Endodermal cell (in vitro differentiated cells): ENCODE data around the gene ACVR1C. TPM values are rescaled to one million over a fixed set of nuclear protein-coding genes. Genes with fewer than 3 reads are reported as not detected.

ENCODE experiments used
- DNase-seq: peaks from one replicate; pipeline ENCODE4 v3.0.0-alpha.2; 2017
- H3K27ac ChIP-seq: 2 replicates; pipeline ENCODE4 v1.5.1; 2013; ENCODE audit warnings: mild to moderate bottlenecking, low read depth, low read length, moderate library complexity
- H3K27me3 ChIP-seq: 2 replicates; pipeline ENCODE4 v1.6.1; 2013; ENCODE audit warnings: mild to moderate bottlenecking, low read length, moderate library complexity; ENCODE audit not compliant: insufficient read depth, control insufficient read depth, poor library complexity, severe bottlenecking
- H3K36me3 ChIP-seq: 2 replicates; pipeline ENCODE4 v1.7.0; 2013; ENCODE audit warnings: mild to moderate bottlenecking, low read length, moderate library complexity; ENCODE audit not compliant: control insufficient read depth, insufficient read depth
- H3K4me1 ChIP-seq: one replicate; pipeline ENCODE4 v1.7.0; 2013; ENCODE audit warnings: low read length; ENCODE audit not compliant: control insufficient read depth, insufficient read depth
- H3K4me3 ChIP-seq: 2 replicates; pipeline ENCODE4 v1.5.1; 2013; ENCODE audit warnings: mild to moderate bottlenecking, low read length, moderate library complexity
- H3K9ac ChIP-seq: 2 replicates; pipeline ENCODE4 v1.6.1; 2013; ENCODE audit warnings: mild to moderate bottlenecking, low read length, moderate library complexity; ENCODE audit not compliant: poor library complexity, severe bottlenecking; ENCODE audit errors: extremely low read depth
- H3K9me3 ChIP-seq: 2 replicates; pipeline ENCODE4 v1.6.1; 2013; ENCODE audit warnings: mild to moderate bottlenecking, low read length, moderate library complexity; ENCODE audit not compliant: control insufficient read depth
- H3K27ac Mint-ChIP-seq: 2 replicates; pipeline ENCODE4 v1.8.0; 2020; ENCODE audit warnings: mixed read lengths
- H3K27me3 Mint-ChIP-seq: 2 replicates; pipeline ENCODE4 v1.8.0; 2021; ENCODE audit warnings: mild to moderate bottlenecking, mixed read lengths; ENCODE audit not compliant: insufficient read depth
- H3K36me3 Mint-ChIP-seq: 2 replicates; pipeline ENCODE4 v1.8.0; 2020; ENCODE audit warnings: low read depth, mixed read lengths
- H3K4me1 Mint-ChIP-seq: 2 replicates; pipeline ENCODE4 v1.8.0; 2020; ENCODE audit warnings: mixed read lengths
- H3K4me3 Mint-ChIP-seq: 2 replicates; pipeline ENCODE4 v1.8.0; 2020; ENCODE audit warnings: mild to moderate bottlenecking, moderate library complexity, mixed read lengths
- H3K9me3 Mint-ChIP-seq: 2 replicates; pipeline ENCODE4 v1.8.0; 2020; ENCODE audit warnings: mild to moderate bottlenecking, mixed read lengths
- CTCF ChIP-seq: fragments of 200-600 bp; sonication (generic); conservative IDR thresholded peaks from 2 replicates; pipeline ENCODE4 v1.5.0; 2021; ENCODE audit warnings: antibody characterized with exemption, mild to moderate bottlenecking
- WGBS, 2 experiments: methylation state at CpG; one replicate each; pipeline versions ENCODE4 v1.1.5 to v1.1.7; 2013; ENCODE audit warnings: missing lambda C conversion rate in 2 of 2, mixed read lengths in 1 of 2; ENCODE audit not compliant: insufficient coverage in 1 of 2, insufficient read length in 1 of 2; 5-methylcytosine and 5-hydroxymethylcytosine counted together
- total RNA-seq, 2 donors: library from RNA; stranded (reverse); fragmentation: NEBNext Ultra II Directional in 1 of 2; extraction: Animal tissue kit (Norgen Biotek cat#: 25700) in 1 of 2; gene quantifications; 2 replicates in 1 of 2; 3 replicates in 1 of 2; pipeline ENCODE4 v1.2.1, GENCODE V29; 2021

Gene ACVR1C
- total RNA-seq, 2 donors from 2014 or later: 0.59 to 0.69 TPM

- Mint-ChIP-seq H3K9me3 (no peaks in the 10 kb centered on the region), H3K4me1 (peaks cover 5% of the 10 kb centered on the region), H3K27ac (no peak overlapping the region), H3K36me3 (no peaks in the 10 kb centered on the region), H3K4me3 (peak overlapping the region; percentile 69), H3K27me3 (peaks cover 55% of the 10 kb centered on the region)
- no peak overlapping the region for H3K27ac ChIP-seq
- peaks cover 51% of the 10 kb centered on the region for H3K27me3 ChIP-seq
- H3K4me1 ChIP-seq: peaks cover 4% of the 10 kb centered on the region
- H3K9ac ChIP-seq: no peak overlapping the region
- no peaks in the 10 kb centered on the region for H3K36me3 ChIP-seq
- DNase-seq: no peak
- H3K9me3 ChIP-seq: no peaks in the 10 kb centered on the region
- WGBS, 2 experiments: 10 to 15% methylated on average over 16 to 31 of the region's 31 CpGs
- H3K4me3 ChIP-seq: peak overlapping the region; percentile 85
- no peak for TF ChIP-seq CTCF
Observed at GRCh38 chr2:157627594-157628476, 829 bp downstream of the ACVR1C start.

GRCh38 chr2:157625296-157625695 is 3.4 kb downstream of the ACVR1C start:
- Histone ChIP-seq H3K9me3 (no peaks in the 10 kb centered on the region), H3K4me1 (peaks cover 4% of the 10 kb centered on the region), H3K27ac (no peak overlapping the region), H3K36me3 (no peaks in the 10 kb centered on the region), H3K9ac (no peak overlapping the region), H3K27me3 (peaks cover 59% of the 10 kb centered on the region), H3K4me3 (no peak overlapping the region)
- H3K36me3 Mint-ChIP-seq: no peaks in the 10 kb centered on the region
- peaks cover 5% of the 10 kb centered on the region for H3K4me1 Mint-ChIP-seq
- H3K27ac Mint-ChIP-seq: no peak overlapping the region
- H3K27me3 Mint-ChIP-seq: peaks cover 76% of the 10 kb centered on the region
- no peaks in the 10 kb centered on the region for H3K9me3 Mint-ChIP-seq
- no peak for DNase-seq
- H3K4me3 Mint-ChIP-seq: no peak overlapping the region
- no peak for TF ChIP-seq CTCF

- no peaks in the 10 kb centered on the region for H3K4me1 ChIP-seq
- no peaks in the 10 kb centered on the region for H3K9me3 ChIP-seq
- WGBS, 2 experiments: 61 to 100% methylated on average over 1 of the region's 1 CpG
- Mint-ChIP-seq H3K36me3 (no peaks in the 10 kb centered on the region), H3K27me3 (peaks cover 58% of the 10 kb centered on the region), H3K27ac (no peak overlapping the region), H3K4me1 (no peaks in the 10 kb centered on the region), H3K9me3 (no peaks in the 10 kb centered on the region), H3K4me3 (no peak overlapping the region)
- TF ChIP-seq CTCF: no peak
- no peak for DNase-seq
- no peak overlapping the region for H3K27ac ChIP-seq
- no peak overlapping the region for H3K4me3 ChIP-seq
- H3K36me3 ChIP-seq: no peaks in the 10 kb centered on the region
- H3K9ac ChIP-seq: no peak overlapping the region
- H3K27me3 ChIP-seq: peaks cover 35% of the 10 kb centered on the region
Observed at GRCh38 chr2:157620956-157621355, 7.7 kb downstream of the ACVR1C start.
